ENCODE data around the gene IL1RAPL1. TPM values are rescaled to one million over a fixed set of nuclear protein-coding genes. Genes with fewer than 3 reads are reported as not detected.

Gene IL1RAPL1
- total RNA-seq, 1 donor from 2014 or later, result not detected

DNA sequence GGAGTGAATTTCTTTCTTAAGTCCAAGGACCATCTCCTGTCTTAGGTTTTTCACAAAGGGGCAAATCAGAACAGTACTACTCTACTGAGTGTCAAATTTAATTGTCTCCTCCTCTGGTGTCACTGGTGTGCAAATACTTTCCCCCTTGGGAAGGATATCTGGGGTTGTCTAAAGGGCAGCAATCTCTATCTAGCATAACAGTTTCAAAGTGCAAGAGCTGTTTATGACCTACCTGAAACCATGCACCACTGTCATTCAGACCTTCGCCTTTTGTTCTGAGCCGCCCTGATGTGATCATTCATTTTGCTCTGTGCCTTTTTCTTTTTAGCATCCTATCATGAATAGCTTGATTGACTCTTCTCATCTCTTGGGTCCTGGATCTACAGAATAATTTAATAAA is 39.3 kb downstream of the IL1RAPL1 start:
- FAIRE-seq (no peak), DNase-seq (ENCODE audit: low read depth) (no peak)
- Histone ChIP-seq H3K36me3 (ENCODE audit: control insufficient read depth, insufficient read depth, low read length) (no peaks in the 10 kb centered on the region), H3K27me3 (ENCODE audit: control insufficient read depth, insufficient read depth, low read length) (no peaks in the 10 kb centered on the region), H3K4me3 (ENCODE audit: low read depth, low read length) (no peak overlapping the region)
- TF ChIP-seq, protein P1, sequence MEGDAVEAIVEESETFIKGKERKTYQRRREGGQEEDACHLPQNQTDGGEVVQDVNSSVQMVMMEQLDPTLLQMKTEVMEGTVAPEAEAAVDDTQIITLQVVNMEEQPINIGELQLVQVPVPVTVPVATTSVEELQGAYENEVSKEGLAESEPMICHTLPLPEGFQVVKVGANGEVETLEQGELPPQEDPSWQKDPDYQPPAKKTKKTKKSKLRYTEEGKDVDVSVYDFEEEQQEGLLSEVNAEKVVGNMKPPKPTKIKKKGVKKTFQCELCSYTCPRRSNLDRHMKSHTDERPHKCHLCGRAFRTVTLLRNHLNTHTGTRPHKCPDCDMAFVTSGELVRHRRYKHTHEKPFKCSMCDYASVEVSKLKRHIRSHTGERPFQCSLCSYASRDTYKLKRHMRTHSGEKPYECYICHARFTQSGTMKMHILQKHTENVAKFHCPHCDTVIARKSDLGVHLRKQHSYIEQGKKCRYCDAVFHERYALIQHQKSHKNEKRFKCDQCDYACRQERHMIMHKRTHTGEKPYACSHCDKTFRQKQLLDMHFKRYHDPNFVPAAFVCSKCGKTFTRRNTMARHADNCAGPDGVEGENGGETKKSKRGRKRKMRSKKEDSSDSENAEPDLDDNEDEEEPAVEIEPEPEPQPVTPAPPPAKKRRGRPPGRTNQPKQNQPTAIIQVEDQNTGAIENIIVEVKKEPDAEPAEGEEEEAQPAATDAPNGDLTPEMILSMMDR (IDR thresholded peaks at IDR 0.05; ENCODE audit: insufficient read depth, low read length, severe bottlenecking), result no peak

DNA sequence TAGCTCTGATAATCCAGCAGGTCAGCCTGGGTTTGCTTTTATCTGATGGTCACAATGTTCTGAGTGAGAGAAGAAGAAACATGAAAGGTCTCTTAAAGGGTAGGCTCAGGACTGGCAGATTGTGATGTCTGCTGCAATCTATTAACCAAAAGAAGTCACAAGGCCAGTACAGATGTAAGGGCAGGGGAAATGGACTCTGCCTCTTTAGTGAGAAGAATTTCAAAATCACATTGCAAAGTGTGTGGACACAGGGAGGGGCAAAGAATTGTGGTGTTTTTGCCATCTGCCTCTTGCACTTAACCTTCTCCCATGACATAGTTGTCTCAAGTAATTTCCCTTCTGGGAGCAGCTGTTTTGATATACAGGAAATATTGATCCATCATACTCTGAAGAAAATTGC is 40.9 kb downstream of the IL1RAPL1 start:
- no peaks in the 10 kb centered on the region for H3K36me3 ChIP-seq (ENCODE audit: control insufficient read depth, insufficient read depth, low read length)
- no peak for DNase-seq (ENCODE audit: low read depth)
- H3K27me3 ChIP-seq (ENCODE audit: control insufficient read depth, insufficient read depth, low read length), result no peaks in the 10 kb centered on the region
- TF ChIP-seq, protein P1 (IDR thresholded peaks at IDR 0.05; ENCODE audit: insufficient read depth, low read length, severe bottlenecking), result no peak
- no peak for FAIRE-seq
- no peak overlapping the region for H3K4me3 ChIP-seq (ENCODE audit: low read depth, low read length)

DNA sequence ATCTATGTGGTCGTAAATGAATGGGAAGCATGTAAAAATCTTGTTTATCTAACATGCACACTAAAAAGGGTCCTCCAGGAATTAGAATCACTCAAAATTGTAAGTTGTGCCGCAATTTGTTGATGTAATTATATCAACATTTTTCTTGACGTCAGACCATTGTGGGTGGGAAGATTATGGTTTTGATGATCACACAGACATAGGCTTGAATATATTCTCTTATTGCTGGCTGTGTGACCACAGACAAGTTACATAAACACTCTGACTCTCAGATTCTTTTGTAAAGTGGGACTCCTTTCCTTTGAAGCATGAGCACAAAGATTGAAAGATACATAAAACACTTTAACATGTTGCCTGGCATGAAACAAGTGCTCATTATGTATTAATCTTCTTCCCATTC is 51.5 kb downstream of the IL1RAPL1 start:
- Histone ChIP-seq H3K27me3 (ENCODE audit: control insufficient read depth, insufficient read depth, low read length) (no peaks in the 10 kb centered on the region), H3K36me3 (ENCODE audit: control insufficient read depth, insufficient read depth, low read length) (no peaks in the 10 kb centered on the region), H3K4me3 (ENCODE audit: low read depth, low read length) (no peak overlapping the region)
- DNase-seq (ENCODE audit: low read depth) (no peak), FAIRE-seq (no peak)
- TF ChIP-seq, protein P1 (IDR thresholded peaks at IDR 0.05; ENCODE audit: insufficient read depth, low read length, severe bottlenecking), result no peak

DNA sequence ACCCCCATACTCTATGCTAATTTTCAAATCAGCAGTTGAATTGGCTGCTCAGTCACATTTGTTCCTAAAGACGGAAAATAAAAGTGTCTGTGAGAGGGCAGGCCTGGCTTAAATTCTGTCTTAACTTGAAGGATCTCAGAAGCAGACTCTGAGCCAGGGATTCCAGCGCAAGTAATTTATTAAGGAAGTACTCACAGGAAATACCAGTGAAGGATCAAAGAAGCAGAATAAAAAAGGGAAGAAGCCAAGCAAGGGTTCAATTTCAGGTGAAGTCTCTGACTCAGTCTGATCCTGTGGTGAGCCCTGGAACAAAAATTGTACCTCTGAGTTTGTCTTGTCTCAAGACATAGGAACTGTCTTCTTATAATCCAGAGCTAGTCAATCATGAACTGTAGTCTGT is 52.2 kb downstream of the IL1RAPL1 start:
- DNase-seq (ENCODE audit: low read depth) (no peak), FAIRE-seq (no peak)
- Histone ChIP-seq H3K4me3 (ENCODE audit: low read depth, low read length) (no peak overlapping the region), H3K27me3 (ENCODE audit: control insufficient read depth, insufficient read depth, low read length) (no peaks in the 10 kb centered on the region), H3K36me3 (ENCODE audit: control insufficient read depth, insufficient read depth, low read length) (no peaks in the 10 kb centered on the region)
- TF ChIP-seq, protein P1 (IDR thresholded peaks at IDR 0.05; ENCODE audit: insufficient read depth, low read length, severe bottlenecking), result no peak

DNA sequence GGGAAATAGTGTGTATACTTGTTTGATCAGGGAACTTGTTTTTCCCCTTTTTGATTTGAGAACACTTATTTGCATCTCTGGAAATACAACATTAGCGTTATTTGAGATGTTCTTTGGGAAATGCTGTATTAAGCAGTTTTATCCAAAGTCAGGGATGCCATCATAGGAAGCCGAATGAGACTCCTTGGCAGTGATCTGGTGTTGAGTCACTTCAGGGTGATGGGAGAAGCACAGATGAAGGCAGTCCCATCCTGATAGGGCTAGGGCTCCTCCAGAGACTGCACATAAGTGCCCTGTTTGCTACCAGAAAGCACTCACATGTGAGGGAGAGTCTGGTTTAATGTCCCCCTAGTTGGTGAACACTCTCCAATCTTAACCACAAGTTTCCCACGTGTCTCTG is 62.3 kb downstream of the IL1RAPL1 start:
- FAIRE-seq (no peak), DNase-seq (ENCODE audit: low read depth) (no peak)
- TF ChIP-seq, protein P1 (IDR thresholded peaks at IDR 0.05; ENCODE audit: insufficient read depth, low read length, severe bottlenecking), result no peak
- Histone ChIP-seq H3K4me3 (ENCODE audit: low read depth, low read length) (no peak overlapping the region), H3K27me3 (ENCODE audit: control insufficient read depth, insufficient read depth, low read length) (no peaks in the 10 kb centered on the region), H3K36me3 (ENCODE audit: control insufficient read depth, insufficient read depth, low read length) (no peaks in the 10 kb centered on the region)

DNA sequence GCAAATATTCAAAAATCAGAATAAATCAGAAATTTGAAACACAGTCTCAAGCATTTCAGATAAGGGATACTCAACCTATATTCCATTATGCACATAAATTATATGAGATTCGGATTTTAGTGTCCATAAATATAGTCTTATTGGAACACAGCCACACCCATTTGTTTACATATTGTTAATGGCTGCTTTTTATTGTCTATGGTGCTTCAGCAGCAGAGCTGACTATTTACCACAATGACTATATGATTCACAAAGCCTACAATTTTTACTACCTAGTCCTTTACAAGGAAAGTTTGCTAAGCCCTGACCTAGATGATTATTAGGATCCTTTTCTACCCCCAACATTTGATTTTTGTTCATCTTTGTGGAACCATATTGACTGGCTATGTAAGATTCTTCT is 63.9 kb downstream of the IL1RAPL1 start:
- H3K27me3 ChIP-seq (ENCODE audit: control insufficient read depth, insufficient read depth, low read length), result no peaks in the 10 kb centered on the region
- H3K4me3 ChIP-seq (ENCODE audit: low read depth, low read length), result no peak overlapping the region
- FAIRE-seq (no peak), DNase-seq (ENCODE audit: low read depth) (no peak)
- TF ChIP-seq, protein P1 (IDR thresholded peaks at IDR 0.05; ENCODE audit: insufficient read depth, low read length, severe bottlenecking), result no peak
- H3K36me3 ChIP-seq (ENCODE audit: control insufficient read depth, insufficient read depth, low read length), result no peaks in the 10 kb centered on the region

Data from bronchial epithelial cell (primary cell).